SK-N-MC (cell line): Measurements from ENCODE around the gene CPNE9.

Experiments used
- EZH2 ChIP-seq: fragments of 200-600 bp; sonication (generic); IDR thresholded peaks from one replicate; pipeline ENCODE4 v1.6.1; 2017; ENCODE audit warnings: antibody characterized with exemption
- POLR2AphosphoS5 ChIP-seq: IDR thresholded peaks from 2 replicates; pipeline ENCODE4 v1.6.1; 2012; ENCODE audit warnings: mild to moderate bottlenecking, low read depth, low read length, borderline replicate concordance

GRCh38 chr3:9779075-9779593 is 75.5 kb downstream of the CPNE9 start:
- no peak for TF ChIP-seq POLR2AphosphoS5
- no peak for TF ChIP-seq EZH2
